Ammon's horn (tissue), 1 donor: ENCODE data around the gene MICU1.
"Not testable (repeated sequence)": the region's sequence is repeated elsewhere in the genome, so short reads cannot be mapped to it uniquely, and the experiment has no call there.

Experiments
- DNase-seq: peaks from one replicate; pipeline ENCODE4 v3.0.0-alpha.2; 2016; ENCODE audit warnings: low spot score

MICU1 gene

GRCh38 chr10:72328045-72328828 lies 297.6 kb downstream of the MICU1 start:
- DNase-seq = peak; percentile 81

- not testable (repeated sequence) for DNase-seq
Measured at GRCh38 chr10:72326665-72327603, 298.9 kb downstream of the MICU1 start.

GRCh38 chr10:72325243-72326175 lies 300.4 kb downstream of the MICU1 start:
- peak; percentile 88 for DNase-seq

- no peak for DNase-seq
Measured at GRCh38 chr10:72323771-72324191, 302.1 kb downstream of the MICU1 start.

GRCh38 chr10:72323108-72323749 lies 302.6 kb downstream of the MICU1 start:
- no peak for DNase-seq

- no peak for DNase-seq
Measured at GRCh38 chr10:72322280-72323058, 303.4 kb downstream of the MICU1 start.

GRCh38 chr10:72322030-72322279 lies 303.9 kb downstream of the MICU1 start:
- DNase-seq = no peak

GRCh38 chr10:72321248-72322029 lies 304.4 kb downstream of the MICU1 start:
- DNase-seq = no peak

- peak; percentile 74 for DNase-seq
Measured at GRCh38 chr10:72320676-72321247, 305.1 kb downstream of the MICU1 start.

GRCh38 chr10:72319416-72320254 lies 306.2 kb downstream of the MICU1 start:
- DNase-seq = peak; percentile 89

GRCh38 chr10:72318418-72319262 lies 307.2 kb downstream of the MICU1 start:
- no peak for DNase-seq
